ENCODE data around the gene APRT. TPM values are rescaled to one million over a fixed set of nuclear protein-coding genes. Genes with fewer than 3 reads are reported as not detected.

The APRT gene
- total and polyA plus RNA-seq, 10 of the 15 experiments (the other 5 are each of a cell fraction or from before 2014, with no cell fraction given) = 30.6 to 495 (median 166) TPM

DNA sequence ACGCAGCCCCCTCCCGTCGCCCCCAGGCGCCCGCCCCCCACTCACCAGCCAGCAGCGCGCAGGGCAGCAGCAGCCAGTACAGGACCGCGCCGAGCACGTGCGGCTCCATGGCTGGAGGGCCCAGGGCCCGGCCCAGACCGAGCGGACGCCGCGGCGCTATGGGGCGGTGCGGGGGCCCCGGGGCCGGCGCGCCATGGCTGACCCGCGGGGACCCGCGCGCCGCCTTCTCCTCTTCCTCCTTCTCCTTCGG lies 26.9 kb downstream of the APRT start:
- peaks cover 31% of the 10 kb centered on the region for H3K4me1 ChIP-seq (ENCODE audit: control insufficient read depth, insufficient read depth, low read length)
- H3K4me3 ChIP-seq = peak overlapping the region; percentile 80
- in situ Hi-C loops (cut with MboI) = loop anchor here (10.0 kb wide), 1 partner anchor 330 kb away; the partner anchor contains the start of gene ZFPM1

More for the DNA sequence above, 26.9 kb downstream of the APRT start:
- Histone ChIP-seq H3K27ac (ENCODE audit: control insufficient read depth, insufficient read depth) (peak overlapping the region; percentile 75), H3K79me2 (ENCODE audit: control insufficient read depth, insufficient read depth, low read length) (peaks cover 56% of the 10 kb centered on the region), H3K27me3 (replicated peaks in 1 of 2; ENCODE audit: control insufficient read depth in 2 of 2, insufficient read depth in 2 of 2, low read length in 1 of 2) (no peaks in the 10 kb centered on the region), H2AFZ (ENCODE audit: control insufficient read depth, low read depth, low read length) (0 out of 2 replicates have a peak overlapping the region, but pooled peaks have one; percentile 83), H3K4me2 (ENCODE audit: control insufficient read depth, insufficient read depth) (no peak overlapping the region; the same call in 1 of the 2 replicates), H3K36me3 (ENCODE audit: control insufficient read depth in 2 of 2, insufficient read depth in 2 of 2, low read length in 1 of 2) (no peaks in the 10 kb centered on the region), H3K9ac (ENCODE audit: control insufficient read depth, insufficient read depth, low read length) (peak overlapping the region; percentile 90), H3K9me3 (replicated peaks; ENCODE audit: control insufficient read depth, insufficient read depth, low read length) (no peaks in the 10 kb centered on the region), H4K20me1 (ENCODE audit: control insufficient read depth, insufficient read depth) (no peaks in the 10 kb centered on the region; the same call in 1 of the 2 replicates)
- RAD21 ChIA-PET (ENCODE audit: unreplicated experiment) = interaction anchor here (0.5 to 6.7 kb wide), 9 partner anchors 12 to 433 kb away, joined by 3 to 50 read pairs (median 4); partner anchors contain the start of gene ZNF778
- WGBS (ENCODE audit: insufficient coverage, insufficient replicate concordance, low lambda C conversion rate, missing lambda C conversion rate) = 0% methylated on average over 2 of the region's 32 CpGs
- FAIRE-seq (no peak), DNase-seq (ENCODE audit: low read depth, low spot score) (no peak), ATAC-seq (peak; percentile 12)
- SMC1A ChIA-PET (ENCODE audit: uncharacterized antibody, unreplicated experiment) = interaction anchor here (0.9 to 1.5 kb wide), 3 partner anchors 47 to 382 kb away, joined by 3 to 7 read pairs (median 4); no protein-coding TSS in a partner anchor
- CTCF ChIA-PET = interaction anchor here (1.1 to 2.5 kb wide), 4 partner anchors 12 to 48 kb away, joined by 3 to 24 read pairs (median 10); partner anchors contain the start of gene APRT
- TF ChIP-seq MYC (IDR thresholded peaks at IDR 0.05; ENCODE audit: insufficient read depth, insufficient read length, insufficient replicate concordance, low read length, severe bottlenecking) (peak; percentile 22), HDAC6 (IDR thresholded peaks at IDR 0.05; ENCODE audit: unreplicated experiment) (peak; percentile 47), LARP7 (IDR thresholded peaks at IDR 0.05) (no peak), GABPA (IDR thresholded peaks at IDR 0.05; ENCODE audit: low read depth) (no peak), BHLHE40 (IDR thresholded peaks at IDR 0.05; ENCODE audit: borderline replicate concordance in 1 of 2, low read depth in 2 of 2, low read length in 1 of 2) (peak; percentile 55 to 87; a peak in 3 of 4 replicates)
- TF ChIP-seq, protein P1, sequence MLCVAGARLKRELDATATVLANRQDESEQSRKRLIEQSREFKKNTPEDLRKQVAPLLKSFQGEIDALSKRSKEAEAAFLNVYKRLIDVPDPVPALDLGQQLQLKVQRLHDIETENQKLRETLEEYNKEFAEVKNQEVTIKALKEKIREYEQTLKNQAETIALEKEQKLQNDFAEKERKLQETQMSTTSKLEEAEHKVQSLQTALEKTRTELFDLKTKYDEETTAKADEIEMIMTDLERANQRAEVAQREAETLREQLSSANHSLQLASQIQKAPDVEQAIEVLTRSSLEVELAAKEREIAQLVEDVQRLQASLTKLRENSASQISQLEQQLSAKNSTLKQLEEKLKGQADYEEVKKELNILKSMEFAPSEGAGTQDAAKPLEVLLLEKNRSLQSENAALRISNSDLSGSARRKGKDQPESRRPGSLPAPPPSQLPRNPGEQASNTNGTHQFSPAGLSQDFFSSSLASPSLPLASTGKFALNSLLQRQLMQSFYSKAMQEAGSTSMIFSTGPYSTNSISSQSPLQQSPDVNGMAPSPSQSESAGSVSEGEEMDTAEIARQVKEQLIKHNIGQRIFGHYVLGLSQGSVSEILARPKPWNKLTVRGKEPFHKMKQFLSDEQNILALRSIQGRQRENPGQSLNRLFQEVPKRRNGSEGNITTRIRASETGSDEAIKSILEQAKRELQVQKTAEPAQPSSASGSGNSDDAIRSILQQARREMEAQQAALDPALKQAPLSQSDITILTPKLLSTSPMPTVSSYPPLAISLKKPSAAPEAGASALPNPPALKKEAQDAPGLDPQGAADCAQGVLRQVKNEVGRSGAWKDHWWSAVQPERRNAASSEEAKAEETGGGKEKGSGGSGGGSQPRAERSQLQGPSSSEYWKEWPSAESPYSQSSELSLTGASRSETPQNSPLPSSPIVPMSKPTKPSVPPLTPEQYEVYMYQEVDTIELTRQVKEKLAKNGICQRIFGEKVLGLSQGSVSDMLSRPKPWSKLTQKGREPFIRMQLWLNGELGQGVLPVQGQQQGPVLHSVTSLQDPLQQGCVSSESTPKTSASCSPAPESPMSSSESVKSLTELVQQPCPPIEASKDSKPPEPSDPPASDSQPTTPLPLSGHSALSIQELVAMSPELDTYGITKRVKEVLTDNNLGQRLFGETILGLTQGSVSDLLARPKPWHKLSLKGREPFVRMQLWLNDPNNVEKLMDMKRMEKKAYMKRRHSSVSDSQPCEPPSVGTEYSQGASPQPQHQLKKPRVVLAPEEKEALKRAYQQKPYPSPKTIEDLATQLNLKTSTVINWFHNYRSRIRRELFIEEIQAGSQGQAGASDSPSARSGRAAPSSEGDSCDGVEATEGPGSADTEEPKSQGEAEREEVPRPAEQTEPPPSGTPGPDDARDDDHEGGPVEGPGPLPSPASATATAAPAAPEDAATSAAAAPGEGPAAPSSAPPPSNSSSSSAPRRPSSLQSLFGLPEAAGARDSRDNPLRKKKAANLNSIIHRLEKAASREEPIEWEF (IDR thresholded peaks at IDR 0.05; ENCODE audit: insufficient replicate concordance, low read depth, low read length) = no peak
- POLR2A ChIA-PET = interaction anchor here (0.9 to 1.5 kb wide), 5 partner anchors 9 to 48 kb away, joined by 3 to 4 read pairs (median 3); no protein-coding TSS in a partner anchor
- no TSS peak for BruUV-seq (replicated peaks)
- intact Hi-C loops (cut with micrococcal nuclease; ENCODE audit: unreplicated experiment) = loop anchor here (2.0 kb wide), 2 partner anchors 40 to 48 kb away; no protein-coding TSS in a partner anchor

Data from GM12878 (cell line).